Activated CD4-positive, alpha-beta T cell treated with anti-CD3 and anti-CD28 coated beads, Interleukin-2, amount 10 ng/mL, durations not matched to agents 7 days and 5 days (primary cell): ENCODE results near the gene CTSL. TPM values are rescaled to one million over a fixed set of nuclear protein-coding genes. Genes with fewer than 3 reads are reported as not detected.

Source experiments
- CTCF ChIA-PET: fragments of 350-600 bp; sonication (Branson Sonifier 250); formaldehyde crosslinking; loops from one replicate; lab custom pipeline; 2021; ENCODE audit warnings: antibody characterized with exemption; lab: Charles Lee
- POLR2A ChIA-PET: fragments of 350-600 bp; sonication (Branson Sonifier 250); formaldehyde crosslinking; loops from one replicate; lab custom pipeline; 2021; ENCODE audit warnings: antibody characterized with exemption; lab: Charles Lee
- DNase-seq: peaks from one replicate; pipeline ENCODE4 v3.0.0-alpha.2; 2020
- H3K27ac Mint-ChIP-seq: one replicate; pipeline ENCODE4 v1.8.0; 2021; ENCODE audit warnings: mild to moderate bottlenecking, moderate library complexity, mixed read lengths
- H3K27me3 Mint-ChIP-seq: one replicate; pipeline ENCODE4 v1.8.0; 2021; ENCODE audit warnings: mixed read lengths
- H3K36me3 Mint-ChIP-seq: one replicate; pipeline ENCODE4 v1.8.0; 2021; ENCODE audit warnings: low read depth, mixed read lengths
- H3K4me1 Mint-ChIP-seq: one replicate; pipeline ENCODE4 v1.8.0; 2021; ENCODE audit warnings: mixed read lengths
- H3K4me3 Mint-ChIP-seq: one replicate; pipeline ENCODE4 v1.8.0; 2021; ENCODE audit warnings: mild to moderate bottlenecking, moderate library complexity, mixed read lengths
- H3K9me3 Mint-ChIP-seq: one replicate; pipeline ENCODE4 v1.8.0; 2021; ENCODE audit warnings: mixed read lengths
- total RNA-seq, 2 experiments: library from RNA; stranded (reverse); gene quantifications; one replicate each; pipeline ENCODE4 v1.2.3, GENCODE V29; 2021

The CTSL gene
- total RNA-seq, 2 experiments from 2014 or later, result 10.1 to 10.2 TPM

- POLR2A ChIA-PET, result no interaction called here
- Mint-ChIP-seq H3K4me3 (no peak overlapping the region), H3K9me3 (no peaks in the 10 kb centered on the region)
Measured at GRCh38 chr9:87706066-87706739, 19.7 kb upstream of the CTSL start.

DNA sequence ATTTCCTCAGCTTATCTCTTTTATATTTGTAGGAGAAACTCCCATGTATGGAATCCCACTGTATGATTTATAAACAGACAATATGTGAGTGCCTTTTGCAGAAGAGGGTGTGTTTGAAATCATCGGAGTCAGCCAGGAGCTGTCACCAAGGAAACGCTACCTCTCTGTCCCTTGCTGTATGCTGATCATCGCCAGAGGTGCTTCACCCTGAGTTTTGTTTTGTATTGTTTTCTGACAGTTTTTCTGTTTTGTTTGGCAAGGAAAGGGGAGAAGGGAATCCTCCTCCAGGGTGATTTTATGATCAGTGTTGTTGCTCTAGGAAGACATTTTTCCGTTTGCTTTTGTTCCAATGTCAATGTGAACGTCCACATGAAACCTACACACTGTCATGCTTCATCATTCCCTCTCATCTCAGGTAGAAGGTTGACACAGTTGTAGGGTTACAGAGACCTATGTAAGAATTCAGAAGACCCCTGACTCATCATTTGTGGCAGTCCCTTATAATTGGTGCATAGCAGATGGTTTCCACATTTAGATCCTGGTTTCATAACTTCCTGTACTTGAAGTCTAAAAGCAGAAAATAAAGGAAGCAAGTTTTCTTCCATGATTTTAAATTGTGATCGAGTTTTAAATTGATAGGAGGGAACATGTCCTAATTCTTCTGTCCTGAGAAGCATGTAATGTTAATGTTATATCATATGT, 18.0 kb upstream of the CTSL start:
- H3K9me3 Mint-ChIP-seq, result no peaks in the 10 kb centered on the region
- no peak overlapping the region for H3K27ac Mint-ChIP-seq
- CTCF ChIA-PET, result no interaction called here
- DNase-seq, result no peak
- peaks cover 48% of the 10 kb centered on the region for H3K4me1 Mint-ChIP-seq
- H3K27me3 Mint-ChIP-seq, result peaks cover 11% of the 10 kb centered on the region
- H3K4me3 Mint-ChIP-seq, result no peak overlapping the region
- peaks cover 2% of the 10 kb centered on the region for H3K36me3 Mint-ChIP-seq
- POLR2A ChIA-PET, result no interaction called here

More at GRCh38 chr9:87706066-87706739, 19.7 kb upstream of the CTSL start:
- CTCF ChIA-PET, result no interaction called here
- Mint-ChIP-seq H3K27ac (no peak overlapping the region), H3K27me3 (peaks cover 9% of the 10 kb centered on the region), H3K4me1 (peaks cover 37% of the 10 kb centered on the region), H3K36me3 (no peaks in the 10 kb centered on the region)
- no peak for DNase-seq

- Mint-ChIP-seq H3K36me3 (peaks cover 2% of the 10 kb centered on the region), H3K4me3 (peak overlapping the region; percentile 39), H3K4me1 (peaks cover 54% of the 10 kb centered on the region), H3K9me3 (no peaks in the 10 kb centered on the region), H3K27ac (peak overlapping the region; percentile 75), H3K27me3 (peaks cover 11% of the 10 kb centered on the region)
- ChIA-PET POLR2A (no interaction called here), CTCF (no interaction called here)
- no peak for DNase-seq
Measured at GRCh38 chr9:87708546-87708945, 17.4 kb upstream of the CTSL start.

- peak overlapping the region; percentile 75 for H3K27ac Mint-ChIP-seq
- peaks cover 60% of the 10 kb centered on the region for H3K4me1 Mint-ChIP-seq
- ChIA-PET POLR2A (interaction anchor here (0.6 kb wide), 1 partner anchor 340 kb away, joined by 5 read pairs; no protein-coding TSS in a partner anchor), CTCF (interaction anchor here (0.7 to 1.5 kb wide), 2 partner anchors 13 to 107 kb away, joined by 3 to 4 read pairs; no protein-coding TSS in a partner anchor)
- H3K27me3 Mint-ChIP-seq, result peaks cover 11% of the 10 kb centered on the region
- peaks cover 2% of the 10 kb centered on the region for H3K36me3 Mint-ChIP-seq
- H3K9me3 Mint-ChIP-seq, result no peaks in the 10 kb centered on the region
- peak; percentile 40 for DNase-seq
- H3K4me3 Mint-ChIP-seq, result peak overlapping the region; percentile 39
Measured at GRCh38 chr9:87708986-87709728, 16.8 kb upstream of the CTSL start.

- Mint-ChIP-seq H3K9me3 (no peaks in the 10 kb centered on the region), H3K36me3 (peaks cover 2% of the 10 kb centered on the region), H3K27me3 (peaks cover 11% of the 10 kb centered on the region), H3K4me3 (no peak overlapping the region), H3K4me1 (peaks cover 64% of the 10 kb centered on the region), H3K27ac (peak overlapping the region; percentile 25)
- CTCF ChIA-PET, result interaction anchor here (1.5 kb wide), 1 partner anchor 12 kb away, joined by 4 read pairs; no protein-coding TSS in a partner anchor
- POLR2A ChIA-PET, result no interaction called here
- DNase-seq, result no peak
Measured at GRCh38 chr9:87710443-87710842, 15.5 kb upstream of the CTSL start.

DNA sequence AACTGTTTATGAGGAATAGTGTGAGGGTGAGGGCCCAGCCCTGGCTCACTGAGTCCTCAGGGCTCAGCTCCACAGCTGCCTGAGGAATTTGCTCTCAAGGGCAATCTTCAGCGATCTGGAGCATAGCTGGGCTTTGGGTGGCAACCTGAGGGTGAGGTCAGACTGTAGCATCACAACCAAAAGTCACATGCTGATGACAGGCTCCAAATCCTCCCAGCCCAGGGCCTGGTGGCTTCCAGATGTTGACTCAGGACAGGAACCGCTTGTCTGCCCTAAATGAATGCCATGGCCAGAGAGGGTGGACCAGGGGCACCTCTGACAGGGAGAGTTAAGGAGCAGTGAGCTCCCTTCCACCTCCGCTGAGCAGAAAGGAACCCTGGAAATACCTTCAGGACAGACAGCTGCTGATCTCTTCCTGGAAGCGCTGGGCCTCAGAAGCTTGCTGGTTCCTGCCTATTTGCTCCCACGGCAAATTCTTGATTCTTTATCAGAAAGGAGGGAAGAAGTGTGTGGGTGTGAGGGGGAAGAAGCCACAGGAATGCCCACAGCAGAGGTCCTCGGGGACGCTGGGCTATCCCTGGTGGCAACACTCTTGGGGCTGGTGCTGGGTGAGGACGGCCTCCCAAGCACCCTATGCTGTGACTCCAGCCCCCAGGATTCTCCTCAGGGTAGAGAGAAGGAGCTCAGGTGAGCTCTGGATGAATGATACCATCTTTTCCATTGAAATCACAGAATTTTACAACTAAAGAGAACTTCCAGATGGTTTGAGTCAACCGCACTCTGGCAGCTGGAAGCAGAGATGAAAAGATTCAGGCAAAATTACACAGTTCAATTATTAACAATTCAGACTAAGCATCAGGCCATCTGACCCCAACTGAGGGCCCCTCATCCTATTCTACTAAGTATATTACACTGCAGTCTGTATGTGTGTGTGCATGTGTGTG, 13.8 kb upstream of the CTSL start:
- no peak for DNase-seq
- CTCF ChIA-PET, result no interaction called here
- no peaks in the 10 kb centered on the region for H3K9me3 Mint-ChIP-seq
- peak overlapping the region; percentile 74 for H3K27ac Mint-ChIP-seq
- H3K36me3 Mint-ChIP-seq, result peaks cover 2% of the 10 kb centered on the region
- POLR2A ChIA-PET, result no interaction called here
- H3K27me3 Mint-ChIP-seq, result peaks cover 8% of the 10 kb centered on the region
- no peak overlapping the region for H3K4me3 Mint-ChIP-seq
- H3K4me1 Mint-ChIP-seq, result peaks cover 64% of the 10 kb centered on the region

DNA sequence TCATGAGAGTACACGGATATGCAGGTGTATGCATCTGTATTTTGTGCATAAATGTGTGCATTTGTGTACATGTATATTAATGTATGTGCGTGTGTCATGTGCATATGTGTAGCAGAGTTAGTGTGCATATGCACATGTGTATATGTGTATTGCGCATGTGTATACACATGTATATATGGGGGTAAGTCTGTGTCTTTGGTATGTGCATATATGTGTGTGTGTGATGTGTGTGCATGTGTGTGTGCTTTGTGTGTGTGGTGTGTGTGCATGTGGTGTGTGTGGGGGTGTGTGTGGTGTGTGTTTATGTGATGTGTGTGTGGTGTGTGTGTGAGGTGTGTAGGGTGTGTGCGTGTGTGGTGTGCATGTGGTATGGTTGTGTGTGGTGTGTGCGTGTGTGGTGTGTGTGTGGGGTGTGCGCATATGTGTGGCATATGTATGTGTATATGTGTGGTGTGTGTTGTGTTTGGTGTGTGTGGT, 13.1 kb upstream of the CTSL start:
- Mint-ChIP-seq H3K9me3 (no peaks in the 10 kb centered on the region), H3K27me3 (peaks cover 5% of the 10 kb centered on the region), H3K4me3 (no peak overlapping the region), H3K36me3 (peaks cover 2% of the 10 kb centered on the region), H3K27ac (peak overlapping the region; percentile 74), H3K4me1 (peaks cover 58% of the 10 kb centered on the region)
- POLR2A ChIA-PET, result no interaction called here
- no peak for DNase-seq
- CTCF ChIA-PET, result no interaction called here

DNA sequence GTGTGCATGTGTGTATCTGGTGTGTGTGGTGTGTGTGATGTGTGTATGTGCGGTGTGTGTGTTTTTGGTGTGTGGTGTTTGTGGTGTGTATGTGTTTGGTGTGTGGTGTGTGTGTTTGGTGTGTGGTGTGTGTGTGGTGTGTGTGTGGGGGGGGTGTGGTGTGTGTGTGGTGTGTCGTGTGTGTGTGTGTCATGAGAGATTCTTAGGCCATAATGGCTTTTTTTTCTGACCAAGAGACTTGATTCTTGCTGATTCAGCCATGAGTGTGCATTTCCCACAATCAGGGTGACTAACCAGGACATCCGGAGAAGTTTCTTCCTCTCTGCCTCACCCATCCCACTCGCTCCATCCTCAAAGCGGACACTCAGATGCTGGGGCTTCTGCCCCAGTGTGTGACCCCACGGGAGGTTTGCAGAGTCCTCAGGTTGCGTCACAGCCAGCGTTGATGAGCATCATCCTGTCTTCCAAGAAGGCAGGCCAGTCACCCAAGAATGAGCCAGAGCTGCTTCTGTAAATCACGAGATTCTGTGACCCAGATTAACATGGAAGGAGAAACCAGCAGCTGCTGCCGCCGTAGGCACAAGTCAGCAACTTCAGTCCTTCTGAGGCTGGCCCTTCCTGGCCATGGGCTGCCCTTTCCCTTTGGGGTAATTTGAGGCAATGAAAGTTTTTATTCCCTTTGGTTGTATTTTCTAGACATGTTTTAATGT, 12.5 kb upstream of the CTSL start:
- Mint-ChIP-seq H3K27me3 (peaks cover 6% of the 10 kb centered on the region), H3K9me3 (no peaks in the 10 kb centered on the region), H3K4me3 (no peak overlapping the region), H3K27ac (no peak overlapping the region), H3K36me3 (peaks cover 2% of the 10 kb centered on the region), H3K4me1 (peaks cover 54% of the 10 kb centered on the region)
- POLR2A ChIA-PET, result no interaction called here
- DNase-seq, result peak; percentile 19
- CTCF ChIA-PET, result no interaction called here

- H3K4me1 Mint-ChIP-seq, result peaks cover 48% of the 10 kb centered on the region
- no peak overlapping the region for H3K4me3 Mint-ChIP-seq
- H3K27me3 Mint-ChIP-seq, result peaks cover 7% of the 10 kb centered on the region
- peaks cover 2% of the 10 kb centered on the region for H3K36me3 Mint-ChIP-seq
- H3K9me3 Mint-ChIP-seq, result no peaks in the 10 kb centered on the region
- CTCF ChIA-PET, result no interaction called here
- POLR2A ChIA-PET, result no interaction called here
- no peak overlapping the region for H3K27ac Mint-ChIP-seq
- no peak for DNase-seq
Measured at GRCh38 chr9:87713988-87714330, 12.0 kb upstream of the CTSL start.

DNA sequence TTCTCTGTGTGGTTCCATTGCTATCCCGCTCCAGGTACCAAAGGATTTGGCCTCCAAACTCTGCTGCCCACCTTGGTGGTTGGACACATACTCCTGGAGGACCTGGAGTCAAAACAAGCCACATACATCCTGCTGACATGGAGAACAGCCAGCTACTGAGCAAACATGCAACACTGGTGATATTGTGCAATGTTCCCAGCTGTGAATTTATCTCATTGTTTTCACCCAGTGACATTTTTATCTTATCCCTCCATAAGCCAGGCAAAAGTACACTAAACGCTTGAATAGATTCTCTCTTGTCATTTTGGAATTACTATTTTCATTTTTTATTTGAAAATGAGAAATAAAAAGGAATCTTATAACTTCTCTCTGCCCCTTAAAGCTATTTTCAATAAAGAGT, 11.1 kb upstream of the CTSL start:
- peaks cover 7% of the 10 kb centered on the region for H3K27me3 Mint-ChIP-seq
- H3K36me3 Mint-ChIP-seq, result peaks cover 2% of the 10 kb centered on the region
- H3K4me3 Mint-ChIP-seq, result no peak overlapping the region
- POLR2A ChIA-PET, result no interaction called here
- H3K27ac Mint-ChIP-seq, result no peak overlapping the region
- DNase-seq, result no peak
- CTCF ChIA-PET, result no interaction called here
- H3K4me1 Mint-ChIP-seq, result peaks cover 40% of the 10 kb centered on the region
- no peaks in the 10 kb centered on the region for H3K9me3 Mint-ChIP-seq

- CTCF ChIA-PET, result no interaction called here
Measured at GRCh38 chr9:87716141-87716540, 9.8 kb upstream of the CTSL start.

GRCh38 chr9:87717456-87717855, 8.5 kb upstream of the CTSL start:
- peaks cover 2% of the 10 kb centered on the region for H3K36me3 Mint-ChIP-seq
- H3K4me3 Mint-ChIP-seq, result no peak overlapping the region
- H3K9me3 Mint-ChIP-seq, result no peaks in the 10 kb centered on the region
- H3K4me1 Mint-ChIP-seq, result peaks cover 21% of the 10 kb centered on the region
- peaks cover 17% of the 10 kb centered on the region for H3K27me3 Mint-ChIP-seq
- ChIA-PET POLR2A (no interaction called here), CTCF (no interaction called here)
- H3K27ac Mint-ChIP-seq, result no peak overlapping the region
- no peak for DNase-seq

More at GRCh38 chr9:87716141-87716540, 9.8 kb upstream of the CTSL start:
- H3K27me3 Mint-ChIP-seq, result peaks cover 11% of the 10 kb centered on the region
- H3K4me3 Mint-ChIP-seq, result no peak overlapping the region
- peaks cover 2% of the 10 kb centered on the region for H3K36me3 Mint-ChIP-seq
- H3K9me3 Mint-ChIP-seq, result no peaks in the 10 kb centered on the region
- DNase-seq, result no peak
- no peak overlapping the region for H3K27ac Mint-ChIP-seq
- POLR2A ChIA-PET, result no interaction called here
- peaks cover 30% of the 10 kb centered on the region for H3K4me1 Mint-ChIP-seq
